ENCODE data around the gene TACC2.

GRCh38 chr10:122042836-122043235, 53.9 kb downstream of the TACC2 start:
- TF ChIP-seq CTCF (IDR thresholded peaks at IDR 0.05) (no peak), EZH2 (IDR thresholded peaks at IDR 0.05; ENCODE audit: borderline replicate concordance, insufficient read depth, low read depth, low read length, poor library complexity, severe bottlenecking) (no peak)

Measured in B cell (primary cell).